DND-41 (cell line): Measurements from ENCODE around the gene MAP7D3.

ENCODE experiments used
- EZH2 ChIP-seq: IDR thresholded peaks from 3 replicates; pipeline ENCODE4 v1.6.1; 2012; ENCODE audit warnings: borderline replicate concordance, low read depth, mild to moderate bottlenecking, moderate library complexity, low read length, inconsistent platforms; ENCODE audit not compliant: severe bottlenecking
- TF ChIP-seq, protein P1 (sequence below): IDR thresholded peaks from 2 replicates; pipeline ENCODE4 v1.5.1; 2012; ENCODE audit warnings: borderline replicate concordance, low read length, moderate library complexity, mild to moderate bottlenecking; ENCODE audit not compliant: poor library complexity, severe bottlenecking; ENCODE audit errors: extremely low read depth

DNA sequence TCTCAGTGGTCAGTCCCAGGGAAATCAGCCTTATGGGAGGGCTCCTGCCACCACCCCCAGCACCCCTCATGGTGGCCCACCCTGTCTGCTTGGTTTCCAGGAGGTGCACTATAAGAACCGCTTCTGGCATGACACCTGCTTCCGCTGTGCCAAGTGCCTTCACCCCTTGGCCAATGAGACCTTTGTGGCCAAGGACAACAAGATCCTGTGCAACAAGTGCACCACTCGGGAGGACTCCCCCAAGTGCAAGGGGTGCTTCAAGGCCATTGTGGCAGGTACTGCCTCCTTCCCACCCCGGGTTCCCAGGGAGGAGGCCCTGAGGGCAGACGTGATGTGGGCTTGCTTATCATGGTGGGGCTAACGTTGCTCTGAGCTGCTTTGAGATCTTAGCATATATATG lies 44.3 kb downstream of the MAP7D3 start:
- TF ChIP-seq, protein P1, sequence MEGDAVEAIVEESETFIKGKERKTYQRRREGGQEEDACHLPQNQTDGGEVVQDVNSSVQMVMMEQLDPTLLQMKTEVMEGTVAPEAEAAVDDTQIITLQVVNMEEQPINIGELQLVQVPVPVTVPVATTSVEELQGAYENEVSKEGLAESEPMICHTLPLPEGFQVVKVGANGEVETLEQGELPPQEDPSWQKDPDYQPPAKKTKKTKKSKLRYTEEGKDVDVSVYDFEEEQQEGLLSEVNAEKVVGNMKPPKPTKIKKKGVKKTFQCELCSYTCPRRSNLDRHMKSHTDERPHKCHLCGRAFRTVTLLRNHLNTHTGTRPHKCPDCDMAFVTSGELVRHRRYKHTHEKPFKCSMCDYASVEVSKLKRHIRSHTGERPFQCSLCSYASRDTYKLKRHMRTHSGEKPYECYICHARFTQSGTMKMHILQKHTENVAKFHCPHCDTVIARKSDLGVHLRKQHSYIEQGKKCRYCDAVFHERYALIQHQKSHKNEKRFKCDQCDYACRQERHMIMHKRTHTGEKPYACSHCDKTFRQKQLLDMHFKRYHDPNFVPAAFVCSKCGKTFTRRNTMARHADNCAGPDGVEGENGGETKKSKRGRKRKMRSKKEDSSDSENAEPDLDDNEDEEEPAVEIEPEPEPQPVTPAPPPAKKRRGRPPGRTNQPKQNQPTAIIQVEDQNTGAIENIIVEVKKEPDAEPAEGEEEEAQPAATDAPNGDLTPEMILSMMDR: no peak
- no peak for TF ChIP-seq EZH2
